Pons (tissue), 1 donor: ENCODE measurements around the gene MESD.

Experiments
- DNase-seq: peaks from one replicate; pipeline ENCODE4 v3.0.0-alpha.2; 2016; ENCODE audit warnings: low spot score

Gene MESD

GRCh38 chr15:80991421-80991820, 1.8 kb upstream of the MESD start:
- peak; percentile 91 for DNase-seq

- DNase-seq = peak; percentile 50
Observed at GRCh38 chr15:80990955-80991354, 1.3 kb upstream of the MESD start.

- peak; percentile 30 for DNase-seq
Observed at GRCh38 chr15:80989081-80989517, 520 bp downstream of the MESD start.

- DNase-seq = no peak
Observed at GRCh38 chr15:80988148-80988796, 1.3 kb downstream of the MESD start.

GRCh38 chr15:80986487-80986886, 3.1 kb downstream of the MESD start:
- DNase-seq = no peak

- DNase-seq = no peak
Observed at GRCh38 chr15:80985981-80986380, 3.6 kb downstream of the MESD start.

GRCh38 chr15:80984856-80985255, 4.8 kb downstream of the MESD start:
- peak; percentile 67 for DNase-seq

GRCh38 chr15:80982839-80983238, 6.8 kb downstream of the MESD start:
- DNase-seq = no peak

GRCh38 chr15:80982205-80982604, 7.4 kb downstream of the MESD start:
- no peak for DNase-seq

GRCh38 chr15:80979538-80980200, 9.9 kb downstream of the MESD start:
- no peak for DNase-seq

GRCh38 chr15:80978685-80979329, 10.8 kb downstream of the MESD start:
- no peak for DNase-seq

- DNase-seq = peak; percentile 83
Observed at GRCh38 chr15:80977627-80978036, 12.0 kb downstream of the MESD start.

GRCh38 chr15:80976851-80977250, 12.8 kb downstream of the MESD start:
- DNase-seq = no peak

- DNase-seq = no peak
Observed at GRCh38 chr15:80974914-80975313, 14.7 kb downstream of the MESD start.

GRCh38 chr15:80972276-80972675, 17.3 kb downstream of the MESD start:
- DNase-seq = no peak

- DNase-seq = no peak
Observed at GRCh38 chr15:80971143-80971542, 18.5 kb downstream of the MESD start.

- no peak for DNase-seq
Observed at GRCh38 chr15:80970658-80971057, 19.0 kb downstream of the MESD start.

- peak; percentile 72 for DNase-seq
Observed at GRCh38 chr15:80970018-80970657, 19.5 kb downstream of the MESD start.

GRCh38 chr15:80969316-80969715, 20.3 kb downstream of the MESD start:
- DNase-seq = no peak

- no peak for DNase-seq
Observed at GRCh38 chr15:80967991-80968510, 21.6 kb downstream of the MESD start.

- no peak for DNase-seq
Observed at GRCh38 chr15:80967451-80967850, 22.2 kb downstream of the MESD start.

GRCh38 chr15:80966431-80967197, 23.0 kb downstream of the MESD start:
- no peak for DNase-seq
